Prostate gland (tissue), 2 donors: ENCODE data around the gene TEAD4.

Experiments used
- CTCF ChIP-seq, 4 experiments: fragments of 200-600 bp in 2 of 4; fragments of 450-650 bp in 2 of 4; sonication (generic) in 2 of 4; IDR thresholded peaks; 1 replicate in 3 of 4; 2 replicates in 1 of 4; pipeline ENCODE4 v1.5.1; 2016 to 2019; ENCODE audit warnings: antibody characterized with exemption in 4 of 4, mild to moderate bottlenecking in 2 of 4, moderate library complexity in 2 of 4
- POLR2A ChIP-seq: fragments of 450-650 bp; IDR thresholded peaks from one replicate; pipeline ENCODE4 v1.6.1; 2016; ENCODE audit warnings: antibody characterized with exemption, mild to moderate bottlenecking

GRCh38 chr12:3047961-3048360 lies 88.8 kb downstream of the TEAD4 start:
- no peak for TF ChIP-seq CTCF (IDR thresholded peaks at IDR 0.05)
- no peak for TF ChIP-seq POLR2A
